Non-pigmented ciliary epithelial cell (primary cell): Measurements from ENCODE around the gene RAB25.

Source experiments
- DNase-seq: peaks from one replicate; pipeline ENCODE4 v3.0.0-alpha.2; 2010; ENCODE audit warnings: low read depth

Gene RAB25

DNA sequence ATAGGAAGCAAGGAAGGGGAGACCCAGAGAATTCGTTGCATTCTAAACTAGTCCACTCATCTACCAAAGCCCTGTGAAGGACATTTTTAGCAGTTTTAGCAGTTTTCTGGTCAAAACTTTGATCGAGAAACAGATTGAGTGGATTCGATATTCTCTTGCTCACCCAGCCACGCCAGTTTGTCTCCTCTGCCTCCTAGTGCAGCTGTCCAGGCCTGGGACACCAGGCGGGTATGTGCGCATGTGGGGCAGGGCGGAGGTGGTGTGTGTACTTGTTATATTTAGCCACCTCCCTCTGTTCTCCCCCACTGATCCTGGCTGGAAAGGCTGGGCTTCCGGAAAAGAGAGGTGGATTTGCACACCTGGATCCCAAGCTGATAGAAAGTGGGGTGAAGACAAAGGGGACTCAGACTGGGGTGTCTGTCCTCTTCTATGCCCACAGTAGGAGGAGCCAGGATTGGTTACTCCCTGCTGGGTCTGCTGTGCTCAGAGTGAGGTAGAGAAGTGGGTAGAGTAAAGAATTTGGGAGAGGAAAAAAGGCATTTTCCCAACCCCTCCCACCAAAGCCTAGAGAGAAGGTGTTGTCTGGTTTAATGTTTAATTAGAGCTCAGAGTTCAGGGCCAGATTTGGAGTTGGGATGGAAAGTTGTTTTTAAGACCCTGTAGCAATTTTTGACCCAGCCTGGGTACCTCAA lies 57.4 kb downstream of the RAB25 start:
- no peak for DNase-seq

DNA sequence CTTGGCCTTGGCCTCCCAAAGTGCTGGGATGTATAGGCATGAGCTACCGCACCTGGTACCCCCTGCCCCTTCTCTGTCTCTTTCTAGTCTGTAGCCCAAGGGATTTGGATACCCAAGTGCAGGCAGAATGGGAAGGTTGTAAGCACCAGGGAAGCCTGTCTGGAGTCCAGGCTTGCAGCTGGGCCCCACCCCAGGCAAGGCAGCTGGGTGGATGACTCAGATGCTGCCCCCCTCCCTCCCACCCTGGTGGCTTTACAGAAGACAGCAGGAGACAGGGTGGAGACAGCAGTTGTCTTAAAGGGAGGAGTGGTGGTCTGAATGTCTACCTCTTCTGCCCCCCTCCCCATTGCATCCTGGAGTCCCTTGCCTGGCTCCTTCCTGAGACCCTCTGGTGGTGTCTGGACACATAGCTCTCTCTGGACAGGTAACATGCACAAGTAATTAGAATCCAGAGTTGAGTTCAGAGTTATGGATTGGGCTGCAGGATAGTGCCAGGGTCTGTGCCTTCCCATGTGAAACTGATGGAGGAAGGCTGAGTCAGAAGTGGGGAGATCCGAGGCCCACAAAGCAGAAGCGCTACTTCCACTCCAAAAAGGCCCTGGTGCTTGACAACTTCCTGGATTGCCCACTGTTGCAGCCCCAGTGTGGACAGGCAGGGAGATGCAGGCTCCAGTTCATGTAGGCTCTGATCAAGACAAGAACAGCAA lies 58.7 kb downstream of the RAB25 start:
- DNase-seq: no peak
